Activated T-helper 1 cell treated with anti-CD3 and anti-CD28 coated beads, Interleukin-12 subunit alpha, Interleukin-12 subunit beta, Interleukin-2, Interleukin-4 antibody, amounts not matched to agents 30 ng/mL and 10 ng/mL and 1 ng/mL, durations not matched to agents 14 hours and 24 hours and 36 hours (primary cell): Measurements from ENCODE around the gene ANGPTL4. TPM values are rescaled to one million over a fixed set of nuclear protein-coding genes. Genes with fewer than 3 reads are reported as not detected.
"Not testable (repeated sequence)": the region's sequence is repeated elsewhere in the genome, so short reads cannot be mapped to it uniquely, and the experiment has no call there.

ENCODE experiments used
- DNase-seq: peaks from one replicate; pipeline ENCODE4 v3.0.0; 2021; ENCODE audit warnings: low spot score
- H3K27ac Mint-ChIP-seq: one replicate; pipeline ENCODE4 v1.8.0; 2021; ENCODE audit warnings: mild to moderate bottlenecking, mixed read lengths
- H3K27me3 Mint-ChIP-seq: one replicate; pipeline ENCODE4 v1.8.0; 2022; ENCODE audit warnings: mild to moderate bottlenecking, moderate library complexity, mixed read lengths; ENCODE audit not compliant: insufficient read depth
- H3K36me3 Mint-ChIP-seq: one replicate; pipeline ENCODE4 v1.8.0; 2021; ENCODE audit warnings: low read depth, mixed read lengths
- H3K4me1 Mint-ChIP-seq: one replicate; pipeline ENCODE4 v1.8.0; 2021; ENCODE audit warnings: low read depth, mixed read lengths
- H3K4me3 Mint-ChIP-seq: one replicate; pipeline ENCODE4 v1.8.0; 2021; ENCODE audit warnings: mild to moderate bottlenecking, moderate library complexity, mixed read lengths
- H3K9me3 Mint-ChIP-seq: one replicate; pipeline ENCODE4 v1.8.0; 2021; ENCODE audit warnings: mixed read lengths
- intact Hi-C: fragments of 100-400 bp; cut with micrococcal nuclease; formaldehyde crosslinking; loops from one replicate; pipeline ENCODE4 v1.15.1; 2024
- total RNA-seq: library from RNA; stranded (reverse); gene quantifications from 2 replicates; pipeline ENCODE4 v1.2.3, GENCODE V29; 2022

ANGPTL4 gene
- total RNA-seq, 1 donor from 2014 or later, result 3.8 TPM

DNA sequence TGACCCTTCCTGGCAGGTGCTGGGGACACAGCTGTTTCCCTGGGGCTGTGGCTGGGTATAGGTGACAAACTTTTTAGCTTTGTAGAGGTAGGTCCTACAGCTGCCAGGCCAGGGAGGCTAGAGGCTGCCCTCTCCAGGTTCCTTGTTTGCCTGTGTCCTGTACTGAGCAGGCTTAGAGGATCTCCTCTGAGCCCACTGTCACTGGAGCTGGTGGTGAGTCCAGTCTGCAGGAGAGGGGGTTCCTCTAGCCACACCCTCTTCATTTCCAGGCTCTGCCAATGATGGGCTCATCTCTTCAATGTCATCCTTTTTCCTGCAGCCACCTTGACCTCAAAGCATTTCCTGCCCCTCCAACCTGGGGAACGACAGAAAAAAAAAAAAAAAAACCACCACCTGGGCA, 13.6 kb downstream of the ANGPTL4 start:
- H3K27me3 Mint-ChIP-seq, result peaks cover 5% of the 10 kb centered on the region
- no peak for DNase-seq
- no peaks in the 10 kb centered on the region for H3K36me3 Mint-ChIP-seq
- H3K27ac Mint-ChIP-seq, result no peak overlapping the region
- H3K9me3 Mint-ChIP-seq, result no peaks in the 10 kb centered on the region
- peaks cover 12% of the 10 kb centered on the region for H3K4me1 Mint-ChIP-seq
- intact Hi-C loops, result no loop called here
- no peak overlapping the region for H3K4me3 Mint-ChIP-seq

GRCh38 chr19:8379156-8379891, 15.4 kb downstream of the ANGPTL4 start:
- H3K9me3 Mint-ChIP-seq, intact Hi-C loops, H3K27ac Mint-ChIP-seq, H3K4me3 Mint-ChIP-seq, H3K36me3 Mint-ChIP-seq, H3K27me3 Mint-ChIP-seq, DNase-seq: not testable (repeated sequence)
- peaks cover 23% of the 10 kb centered on the region for H3K4me1 Mint-ChIP-seq

DNA sequence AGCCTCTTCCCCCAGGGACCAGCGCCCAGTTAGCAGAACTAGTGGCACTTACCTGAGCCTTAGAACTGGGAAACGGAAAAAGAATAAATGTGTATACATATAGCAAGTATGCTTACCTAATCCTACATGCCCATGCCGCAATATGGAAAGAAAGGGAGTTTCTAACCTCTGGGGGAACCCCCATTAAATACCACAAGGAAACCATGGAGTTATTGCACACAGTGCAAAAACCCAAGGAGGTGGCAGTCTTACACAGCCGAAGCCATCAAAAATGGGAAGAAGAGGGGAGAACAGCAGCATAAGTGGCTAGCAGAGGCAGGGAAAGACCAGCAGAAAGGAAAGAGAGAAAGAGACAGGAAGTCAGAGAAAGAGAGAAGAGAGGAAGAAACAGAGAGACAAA, 20.6 kb downstream of the ANGPTL4 start:
- Mint-ChIP-seq H3K4me1 (peaks cover 17% of the 10 kb centered on the region), H3K27ac (peak overlapping the region; percentile 59)
- H3K27me3 Mint-ChIP-seq, H3K36me3 Mint-ChIP-seq, intact Hi-C loops, DNase-seq, H3K9me3 Mint-ChIP-seq, H3K4me3 Mint-ChIP-seq: not testable (repeated sequence)

DNA sequence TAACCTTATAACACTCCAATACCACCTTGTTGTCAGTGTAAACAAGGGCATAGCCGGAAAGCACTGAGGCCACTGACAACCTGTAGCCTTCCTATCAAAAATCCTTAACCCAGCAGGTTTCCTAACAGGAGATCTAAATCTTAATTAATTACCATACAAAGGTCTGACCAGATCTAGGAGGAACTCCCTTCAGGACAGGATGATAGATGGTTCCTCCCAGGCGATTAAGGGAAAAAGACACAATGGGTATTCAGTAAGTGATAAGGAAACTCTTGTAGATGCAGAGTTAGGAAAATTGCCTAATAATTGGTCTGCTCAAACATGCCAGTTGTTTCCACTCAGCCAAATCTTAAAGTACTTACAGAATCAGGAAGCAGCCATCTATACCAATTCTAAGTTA, 21.1 kb downstream of the ANGPTL4 start:
- peaks cover 17% of the 10 kb centered on the region for H3K4me1 Mint-ChIP-seq
- intact Hi-C loops, H3K9me3 Mint-ChIP-seq, H3K27ac Mint-ChIP-seq, H3K4me3 Mint-ChIP-seq, H3K36me3 Mint-ChIP-seq, H3K27me3 Mint-ChIP-seq, DNase-seq: not testable (repeated sequence)

- H3K4me1 Mint-ChIP-seq, result peaks cover 17% of the 10 kb centered on the region
- H3K27ac Mint-ChIP-seq, DNase-seq, intact Hi-C loops, H3K9me3 Mint-ChIP-seq, H3K4me3 Mint-ChIP-seq, H3K36me3 Mint-ChIP-seq, H3K27me3 Mint-ChIP-seq: not testable (repeated sequence)
Observed at GRCh38 chr19:8385566-8385965, 21.6 kb downstream of the ANGPTL4 start.

DNA sequence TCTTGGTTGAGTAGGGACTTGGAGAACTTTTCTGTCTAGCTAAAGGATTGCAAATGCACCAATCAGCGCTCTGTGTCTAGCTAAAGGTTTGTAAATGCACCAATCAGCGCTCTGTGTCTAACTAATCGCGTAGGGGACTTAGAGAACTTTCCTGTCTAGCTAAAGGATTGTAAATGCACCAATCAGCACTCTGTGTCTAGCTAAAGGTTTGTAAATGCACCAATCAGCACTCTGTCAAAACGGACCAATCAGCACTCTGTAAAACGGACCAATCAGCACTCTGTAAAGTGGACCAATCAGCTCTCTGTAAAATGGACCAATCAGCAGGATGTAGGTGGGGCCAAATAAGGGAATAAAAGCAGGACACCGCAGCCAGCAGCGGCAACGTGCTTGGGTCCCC, 22.5 kb downstream of the ANGPTL4 start:
- H3K4me1 Mint-ChIP-seq, result peaks cover 17% of the 10 kb centered on the region
- DNase-seq, H3K36me3 Mint-ChIP-seq, H3K27ac Mint-ChIP-seq, intact Hi-C loops, H3K9me3 Mint-ChIP-seq, H3K4me3 Mint-ChIP-seq, H3K27me3 Mint-ChIP-seq: not testable (repeated sequence)

- Mint-ChIP-seq H3K36me3 (no peaks in the 10 kb centered on the region), H3K4me3 (peak overlapping the region; percentile 19), H3K4me1 (peaks cover 17% of the 10 kb centered on the region), H3K27me3 (peaks cover 2% of the 10 kb centered on the region), H3K9me3 (no peaks in the 10 kb centered on the region), H3K27ac (no peak overlapping the region)
- no peak for DNase-seq
- intact Hi-C loops, result no loop called here
Observed at GRCh38 chr19:8386990-8387389, 23.0 kb downstream of the ANGPTL4 start.

DNA sequence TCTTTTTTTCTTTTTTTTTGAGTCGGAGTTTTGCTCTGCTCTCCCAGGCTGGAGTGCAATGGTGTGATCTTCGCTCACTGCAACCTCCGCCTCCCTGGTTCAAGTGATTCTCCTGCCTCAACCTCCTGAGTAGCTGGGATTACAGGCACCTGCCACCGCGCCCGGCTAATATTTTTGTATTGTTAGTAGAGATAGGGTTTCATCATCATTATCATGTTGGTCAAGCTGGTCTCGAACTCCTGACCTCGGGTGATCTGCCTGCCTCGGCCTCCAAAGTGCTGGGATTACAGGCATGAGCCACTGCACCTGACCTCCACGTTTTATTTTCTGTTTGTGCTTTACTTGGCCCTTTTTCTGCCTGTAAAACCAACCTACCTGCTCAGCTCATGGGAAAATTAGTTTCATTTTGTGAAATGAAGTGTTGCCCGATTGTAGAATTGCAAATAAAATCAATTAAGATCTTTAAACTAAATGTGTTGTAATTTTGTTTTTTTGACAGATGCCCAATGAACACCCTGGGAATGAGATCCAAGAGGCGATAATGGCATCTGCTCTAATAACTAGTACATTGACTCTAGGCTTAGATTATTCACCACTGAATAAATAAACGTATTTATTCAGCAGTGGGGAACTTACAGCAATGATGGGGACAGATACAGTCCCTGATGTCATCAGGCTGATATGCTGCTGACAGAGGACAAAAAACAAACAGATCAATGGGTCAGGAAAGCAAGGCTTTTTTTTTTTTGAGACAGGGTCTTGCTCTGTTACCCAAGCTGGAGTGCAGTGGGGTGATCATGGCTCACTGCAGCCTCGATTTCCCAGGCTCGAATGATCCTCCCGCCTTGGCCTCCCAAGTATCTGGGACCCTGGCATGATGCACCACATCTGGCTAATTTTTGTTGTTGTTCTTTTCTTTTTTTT, 24.0 kb downstream of the ANGPTL4 start:
- H3K9me3 Mint-ChIP-seq, result no peaks in the 10 kb centered on the region
- no peak for DNase-seq
- no peak overlapping the region for H3K27ac Mint-ChIP-seq
- H3K4me1 Mint-ChIP-seq, result peaks cover 17% of the 10 kb centered on the region
- intact Hi-C loops, result no loop called here
- no peaks in the 10 kb centered on the region for H3K36me3 Mint-ChIP-seq
- peak overlapping the region; percentile 59 for H3K4me3 Mint-ChIP-seq
- H3K27me3 Mint-ChIP-seq, result peaks cover 2% of the 10 kb centered on the region

DNA sequence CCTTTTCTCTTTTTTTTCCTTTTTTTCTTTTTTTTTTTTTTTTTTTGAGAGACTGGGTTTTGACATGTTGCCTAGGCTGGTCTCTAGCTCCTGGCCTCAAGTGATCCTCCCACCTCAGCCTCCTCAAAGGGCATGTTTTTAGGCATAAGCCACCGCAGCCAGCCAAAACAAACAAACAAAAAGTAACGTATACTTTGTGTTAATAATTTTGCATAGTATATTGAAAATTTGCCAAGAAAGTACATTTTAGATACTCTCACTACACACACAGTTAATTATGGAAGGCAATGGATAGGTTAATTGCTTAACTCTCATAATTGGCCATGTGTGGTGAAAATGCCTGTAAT, 24.6 kb downstream of the ANGPTL4 start:
- Mint-ChIP-seq H3K36me3 (no peaks in the 10 kb centered on the region), H3K27ac (no peak overlapping the region), H3K4me1 (peaks cover 14% of the 10 kb centered on the region), H3K4me3 (peak overlapping the region; percentile 22), H3K27me3 (peaks cover 2% of the 10 kb centered on the region), H3K9me3 (no peaks in the 10 kb centered on the region)
- no peak for DNase-seq
- intact Hi-C loops, result no loop called here

- peak within 1 kb of the TSS; percentile 94 for H3K27ac Mint-ChIP-seq
- peak; percentile 99 for DNase-seq
- no peaks in the 10 kb centered on the region for H3K9me3 Mint-ChIP-seq
- no peaks in the 10 kb centered on the region for H3K27me3 Mint-ChIP-seq
- H3K4me1 Mint-ChIP-seq, result no peaks in the 10 kb centered on the region
- H3K4me3 Mint-ChIP-seq, result peak within 1 kb of the TSS; percentile 91
- no peaks in the 10 kb centered on the region for H3K36me3 Mint-ChIP-seq
- intact Hi-C loops, result loop anchor here (1.0 to 5.0 kb wide), 9 partner anchors 23 to 442 kb away; partner anchors contain the start of genes CD320, HNRNPM, KANK3 and MARCHF2
Observed at GRCh38 chr19:8389891-8390616, 26.1 kb downstream of the ANGPTL4 start, which contains the start of gene RAB11B. Gene RAB11B, plus strand, starts transcription at chr19:8390360. Its CDS starts 57 bp downstream, at chr19:8390417.

- Mint-ChIP-seq H3K27ac (peak overlapping the region; percentile 82), H3K4me3 (peak overlapping the region; percentile 80), H3K36me3 (no peaks in the 10 kb centered on the region), H3K27me3 (no peaks in the 10 kb centered on the region), H3K4me1 (no peaks in the 10 kb centered on the region), H3K9me3 (no peaks in the 10 kb centered on the region)
- peak; percentile 90 for DNase-seq
- intact Hi-C loops, result loop anchor here (1.0 to 5.0 kb wide), 9 partner anchors 23 to 442 kb away; partner anchors contain the start of genes CD320, HNRNPM, KANK3 and MARCHF2
Observed at GRCh38 chr19:8390617-8390981, 26.6 kb downstream of the ANGPTL4 start.

DNA sequence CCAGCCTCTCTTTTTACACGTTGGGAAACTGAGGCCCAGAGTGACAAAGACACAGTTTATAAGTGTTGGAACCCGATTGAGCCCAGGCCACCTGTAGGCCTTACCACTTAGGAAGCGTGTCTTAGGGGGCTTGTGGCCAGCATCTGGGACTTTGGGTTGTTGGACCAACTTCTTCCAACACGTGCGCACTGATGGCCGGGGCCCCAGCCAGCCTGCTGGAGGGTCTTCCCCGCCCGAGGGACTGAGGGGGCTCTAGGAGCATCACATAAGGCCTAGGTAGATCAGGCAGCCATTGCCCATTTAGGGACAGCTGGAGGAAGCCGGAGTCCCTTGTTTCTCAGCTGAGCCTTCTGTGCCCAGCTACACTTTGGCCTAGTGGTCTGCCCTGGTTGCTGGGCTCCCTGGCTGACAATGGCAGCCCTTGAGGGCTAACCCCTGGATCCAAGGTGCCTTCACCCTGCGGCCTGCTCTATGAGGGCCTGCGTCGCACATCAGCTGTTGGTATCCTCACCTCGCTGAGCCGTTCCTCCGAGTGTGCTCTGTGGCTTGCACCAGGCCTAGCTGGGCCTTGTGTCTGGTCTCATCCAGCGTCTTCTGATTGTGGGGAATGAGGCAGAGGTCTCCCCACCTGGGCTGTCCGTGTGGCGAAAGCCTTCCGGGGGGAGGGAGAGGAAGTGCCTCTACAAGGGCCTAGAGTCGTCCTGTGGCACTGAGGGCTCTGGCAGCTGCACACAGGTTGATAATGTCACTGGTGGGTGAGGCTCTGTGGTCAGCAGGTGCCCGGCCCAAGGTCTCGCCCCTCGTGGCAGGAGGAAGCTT, 27.5 kb downstream of the ANGPTL4 start:
- peak overlapping the region; percentile 80 for H3K4me3 Mint-ChIP-seq
- peaks cover 4% of the 10 kb centered on the region for H3K4me1 Mint-ChIP-seq
- intact Hi-C loops, result loop anchor here (5.0 kb wide), 1 partner anchor 441 kb away; the partner anchor contains the start of genes MBD3L1 and ZNF558
- no peaks in the 10 kb centered on the region for H3K27me3 Mint-ChIP-seq
- H3K9me3 Mint-ChIP-seq, result no peaks in the 10 kb centered on the region
- no peak overlapping the region for H3K27ac Mint-ChIP-seq
- H3K36me3 Mint-ChIP-seq, result no peaks in the 10 kb centered on the region
- no peak for DNase-seq
